HFFc6 (cell line): ENCODE measurements around the gene LSP1. TPM values are rescaled to one million over a fixed set of nuclear protein-coding genes. Genes with fewer than 3 reads are reported as not detected.
"Not testable (repeated sequence)": the region's sequence is repeated elsewhere in the genome, so short reads cannot be mapped to it uniquely, and the experiment has no call there.

Source experiments
- DNase-seq: peaks from one replicate; pipeline ENCODE4 v3.0.0-alpha.2; 2018
- H3K27ac Mint-ChIP-seq: 2 replicates; pipeline ENCODE4 v1.8.0; 2020; ENCODE audit warnings: mild to moderate bottlenecking, mixed read lengths
- H3K27me3 Mint-ChIP-seq: 2 replicates; pipeline ENCODE4 v1.8.0; 2021; ENCODE audit warnings: mild to moderate bottlenecking, moderate library complexity, mixed read lengths; ENCODE audit not compliant: insufficient read depth
- H3K36me3 Mint-ChIP-seq: 2 replicates; pipeline ENCODE4 v1.8.0; 2021; ENCODE audit warnings: low read depth, mixed read lengths
- H3K4me1 Mint-ChIP-seq: 2 replicates; pipeline ENCODE4 v1.8.0; 2020; ENCODE audit warnings: low read depth, mixed read lengths
- H3K4me3 Mint-ChIP-seq: 2 replicates; pipeline ENCODE4 v1.8.0; 2020; ENCODE audit warnings: mild to moderate bottlenecking, moderate library complexity, mixed read lengths
- H3K9me3 Mint-ChIP-seq: 2 replicates; pipeline ENCODE4 v1.8.0; 2020; ENCODE audit warnings: mild to moderate bottlenecking, mixed read lengths
- CTCF ChIP-seq: fragments of 200-600 bp; sonication (generic); IDR thresholded peaks from 2 replicates; pipeline ENCODE4 v1.5.0; 2021; ENCODE audit warnings: antibody characterized with exemption, mild to moderate bottlenecking
- long read RNA-seq: library from polyadenylated mRNA; unstranded; transcript quantifications from one replicate; pipeline ENCODE4 v2.0.0, GENCODE V29; 2019
- total RNA-seq, 6 experiments: library from RNA; stranded (reverse); fragmentation: NEBNext Ultra II Directional; extraction: Animal tissue kit (Norgen Biotek cat#: 25700); gene quantifications; 2 replicates in 1 of 6; 3 replicates in 5 of 6; pipeline ENCODE4 v1.2.3, GENCODE V29; 2021

The LSP1 gene
- total RNA-seq = 1 to 10 TPM in 1 of 6 experiments, under 1 TPM in 3, not detected in 2; 0.18 to 2.6 (median 0.27) TPM
- long read RNA-seq = 0 reads

- no peak for TF ChIP-seq CTCF
- peaks cover 26% of the 10 kb centered on the region for H3K27me3 Mint-ChIP-seq
- H3K36me3 Mint-ChIP-seq = no peaks in the 10 kb centered on the region
- H3K9me3 Mint-ChIP-seq = no peaks in the 10 kb centered on the region
- no peak within 1 kb of the TSS for H3K27ac Mint-ChIP-seq
- no peak within 1 kb of the TSS for H3K4me3 Mint-ChIP-seq
- DNase-seq = no peak
- H3K4me1 Mint-ChIP-seq = no peaks in the 10 kb centered on the region
Observed at GRCh38 chr11:1852877-1853276, at the start of gene LSP1. LSP1 (plus strand) TSS chr11:1853084; CDS start chr11:1853145, 61 bp downstream.

- no peak for TF ChIP-seq CTCF
- Mint-ChIP-seq H3K9me3 (no peaks in the 10 kb centered on the region), H3K27ac (no peak overlapping the region), H3K27me3 (peaks cover 40% of the 10 kb centered on the region), H3K4me3 (no peak overlapping the region), H3K4me1 (no peaks in the 10 kb centered on the region), H3K36me3 (no peaks in the 10 kb centered on the region)
- no peak for DNase-seq
Observed at GRCh38 chr11:1803246-1803645, 49.6 kb upstream of the LSP1 start.

GRCh38 chr11:1803835-1804519, 48.9 kb upstream of the LSP1 start:
- not testable (repeated sequence) for H3K27ac Mint-ChIP-seq, H3K4me3 Mint-ChIP-seq, H3K36me3 Mint-ChIP-seq, H3K4me1 Mint-ChIP-seq, DNase-seq, H3K9me3 Mint-ChIP-seq
- peaks cover 38% of the 10 kb centered on the region for H3K27me3 Mint-ChIP-seq

GRCh38 chr11:1805525-1805924, 47.4 kb upstream of the LSP1 start:
- Mint-ChIP-seq H3K27me3 (peaks cover 39% of the 10 kb centered on the region), H3K9me3 (no peaks in the 10 kb centered on the region), H3K27ac (no peak overlapping the region), H3K4me3 (no peak overlapping the region), H3K36me3 (no peaks in the 10 kb centered on the region), H3K4me1 (no peaks in the 10 kb centered on the region)
- no peak for TF ChIP-seq CTCF
- DNase-seq = no peak

- H3K27me3 Mint-ChIP-seq = peaks cover 46% of the 10 kb centered on the region
- no peak overlapping the region for H3K27ac Mint-ChIP-seq
- DNase-seq = no peak
- no peaks in the 10 kb centered on the region for H3K36me3 Mint-ChIP-seq
- H3K9me3 Mint-ChIP-seq = peaks cover 4% of the 10 kb centered on the region; the same call in 1 of the 2 replicates
- H3K4me3 Mint-ChIP-seq = no peak overlapping the region
- TF ChIP-seq CTCF = peak; percentile 48
- H3K4me1 Mint-ChIP-seq = no peaks in the 10 kb centered on the region
Observed at GRCh38 chr11:1807264-1807995, 45.5 kb upstream of the LSP1 start.

GRCh38 chr11:1810761-1811160, 42.1 kb upstream of the LSP1 start:
- no peak overlapping the region for H3K4me3 Mint-ChIP-seq
- peaks cover 56% of the 10 kb centered on the region for H3K27me3 Mint-ChIP-seq
- no peak for TF ChIP-seq CTCF
- no peak for DNase-seq
- H3K36me3 Mint-ChIP-seq = no peaks in the 10 kb centered on the region
- H3K27ac Mint-ChIP-seq = no peak overlapping the region
- H3K4me1 Mint-ChIP-seq = no peaks in the 10 kb centered on the region
- peaks cover 9% of the 10 kb centered on the region; the same call in 1 of the 2 replicates for H3K9me3 Mint-ChIP-seq
